Mesenteric fat pad (tissue), 1 donor: ENCODE results near the gene SYCP3. TPM values are rescaled to one million over a fixed set of nuclear protein-coding genes. Genes with fewer than 3 reads are reported as not detected.

Experiments used
- DNase-seq: peaks from one replicate; pipeline ENCODE4 v3.0.0-alpha.2; 2020; ENCODE audit warnings: low spot score
- total RNA-seq: library from RNA; stranded (reverse); fragmentation: NEBNext Ultra II Directional; extraction: Animal tissue kit (Norgen Biotek cat#: 25700); gene quantifications from one replicate; pipeline ENCODE4 v1.2.1, GENCODE V29; 2021
- donor health status: DM: yes; HTN: yes; CAD: no.

The SYCP3 gene
- total RNA-seq, 1 donor from 2014 or later = not detected

GRCh38 chr12:101680647-101681046, 58.6 kb downstream of the SYCP3 start:
- no peak for DNase-seq

- DNase-seq = no peak
Measured at GRCh38 chr12:101680240-101680639, 59.0 kb downstream of the SYCP3 start.

Other genes starting within 250 kb of the SYCP3 start
- not detected for gene MYBPC1, start 144.5 kb downstream of the SYCP3 start, total RNA-seq
- gene CHPT1, start 41.8 kb downstream of the SYCP3 start, total RNA-seq = 63.3 TPM
- 26.0 TPM for gene GNPTAB, start 91.5 kb upstream of the SYCP3 start, total RNA-seq
- gene DRAM1, start 138.1 kb upstream of the SYCP3 start, total RNA-seq = 35.3 TPM